Right cardiac atrium (tissue), 5 donors: ENCODE results near the gene ZMYM4. TPM values are rescaled to one million over a fixed set of nuclear protein-coding genes. Genes with fewer than 3 reads are reported as not detected.
A peak's percentile ranks its signal among the peaks of the same experiment; 100 is the strongest.

Experiments used
- ATAC-seq, 2 donors: fragments of 200-7000 bp; cut with Tn5 transposase; one replicate each; pipeline versions ENCODE4 v1.8.0 to v1.9.1; 2020; ENCODE audit warnings: moderate library complexity in 2 of 2, mild to moderate bottlenecking in 1 of 2
- DNase-seq, 3 donors: peaks; one replicate each; pipeline ENCODE4 v3.0.0-alpha.2; 2020
- H3K27ac ChIP-seq: one replicate; pipeline ENCODE4 v1.5.1; 2013; ENCODE audit warnings: mild to moderate bottlenecking, low read length, control low read depth, moderate library complexity
- H3K27me3 ChIP-seq: one replicate; pipeline ENCODE4 v1.6.1; 2013; ENCODE audit not compliant: control insufficient read depth, insufficient read depth
- H3K4me1 ChIP-seq: one replicate; pipeline ENCODE4 v1.6.1; 2013; ENCODE audit warnings: low read length; ENCODE audit not compliant: control insufficient read depth, insufficient read depth
- H3K4me3 ChIP-seq: one replicate; pipeline ENCODE4 v1.5.1; 2013; ENCODE audit warnings: low read length, control low read depth
- H3K9me3 ChIP-seq: one replicate; pipeline ENCODE4 v1.6.1; 2013; ENCODE audit warnings: low read length; ENCODE audit not compliant: control insufficient read depth
- WGBS: extraction: QIAGEN DNeasy Blood & Tissue Kit; methylation state at CpG from one replicate; pipeline ENCODE4 v1.1.7; 2013; 5-methylcytosine and 5-hydroxymethylcytosine counted together
- intact Hi-C, 4 donors: fragments of 100-400 bp; cut with DNase I; formaldehyde crosslinking; loops; one replicate each; pipeline versions ENCODE4 v1.11.0 to v1.14.0; 2022 to 2023
- polyA plus RNA-seq: library from polyadenylated mRNA; stranded (reverse); fragments of 200-250 nt; gene quantifications from one replicate; pipeline ENCODE4 v1.2.3, GENCODE V29; 2013
- total RNA-seq, 4 donors: library from RNA; stranded (reverse); fragmentation: NEBNext Ultra II Directional; extraction: Animal tissue kit (Norgen Biotek cat#: 25700); gene quantifications; one replicate each; pipeline ENCODE4 v1.2.1, GENCODE V29; 2021
- donor health status: healthy with polysubstance abuse.
- donor health status: DM: no; HTN: yes; CAD: no.
- donor health status: DM: no; HTN: no; CAD: no.
- donor health status: DM: no; HTN: yes; CAD: no; lungs with severe emphysema.
- donor health status: DM: yes; HTN: yes; CAD: no.

ZMYM4 gene
- total and polyA plus RNA-seq, 5 donors: 7.4 to 42.9 (median 35.7) TPM

GRCh38 chr1:35278886-35279554, 10.5 kb downstream of the ZMYM4 start:
- no peak for ATAC-seq
- WGBS: 79% methylated on average over 6 of the region's 6 CpGs
- H3K4me1 ChIP-seq: no peaks in the 10 kb centered on the region
- H3K4me3 ChIP-seq: no peak overlapping the region
- no peaks in the 10 kb centered on the region for H3K27me3 ChIP-seq
- H3K9me3 ChIP-seq: no peaks in the 10 kb centered on the region
- intact Hi-C loops: no loop called here
- DNase-seq: no peak
- no peak overlapping the region for H3K27ac ChIP-seq

DNA sequence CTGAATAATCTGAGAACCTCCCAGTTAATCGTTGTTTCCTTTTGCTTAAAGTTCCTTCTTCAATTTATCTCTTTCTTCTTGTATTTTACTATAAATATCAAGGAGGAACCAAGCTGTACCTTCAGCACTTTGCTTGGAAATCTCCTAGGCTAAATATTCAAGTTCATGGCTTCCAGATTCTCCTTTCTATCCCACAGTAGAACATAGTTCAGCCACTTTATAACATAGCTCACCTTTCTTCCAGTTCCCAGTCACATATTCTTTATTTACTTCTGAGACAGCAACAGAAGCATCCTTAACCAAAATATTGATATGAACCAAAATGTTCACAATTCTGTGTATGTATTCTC, 11.0 kb downstream of the ZMYM4 start:
- ATAC-seq (no peak), DNase-seq (no peak)
- Histone ChIP-seq H3K4me1 (no peaks in the 10 kb centered on the region), H3K4me3 (no peak overlapping the region), H3K9me3 (no peaks in the 10 kb centered on the region), H3K27me3 (no peaks in the 10 kb centered on the region), H3K27ac (no peak overlapping the region)
- intact Hi-C loops: no loop called here
- WGBS: 80% methylated on average over 1 of the region's 1 CpG

- WGBS: 98% methylated on average over 1 of the region's 1 CpG
- Histone ChIP-seq H3K4me3 (no peak overlapping the region), H3K9me3 (no peaks in the 10 kb centered on the region), H3K4me1 (no peaks in the 10 kb centered on the region), H3K27ac (no peak overlapping the region), H3K27me3 (no peaks in the 10 kb centered on the region)
- ATAC-seq: no peak
- no peak for DNase-seq
- intact Hi-C loops: loop anchor here in 1 of 4 donors (10.0 kb wide), 1 partner anchor 75 kb away; no protein-coding TSS in a partner anchor
Observed at GRCh38 chr1:35280006-35280405, 11.5 kb downstream of the ZMYM4 start.

- Histone ChIP-seq H3K4me1 (no peaks in the 10 kb centered on the region), H3K4me3 (no peak overlapping the region), H3K9me3 (no peaks in the 10 kb centered on the region), H3K27ac (no peak overlapping the region), H3K27me3 (no peaks in the 10 kb centered on the region)
- intact Hi-C loops: loop anchor here in 1 of 4 donors (10.0 kb wide), 1 partner anchor 77 kb away; no protein-coding TSS in a partner anchor
- ATAC-seq (no peak), DNase-seq (no peak)
- WGBS: 99% methylated on average over 3 of the region's 3 CpGs
Observed at GRCh38 chr1:35281565-35281964, 13.1 kb downstream of the ZMYM4 start.

- intact Hi-C loops: loop anchor here in 1 of 4 donors (10.0 kb wide), 1 partner anchor 77 kb away; no protein-coding TSS in a partner anchor
- ATAC-seq (no peak), DNase-seq (no peak)
- H3K27me3 ChIP-seq: no peaks in the 10 kb centered on the region
- no peaks in the 10 kb centered on the region for H3K9me3 ChIP-seq
- H3K4me3 ChIP-seq: no peak overlapping the region
- H3K4me1 ChIP-seq: no peaks in the 10 kb centered on the region
- H3K27ac ChIP-seq: no peak overlapping the region
Observed at GRCh38 chr1:35282172-35282571, 13.7 kb downstream of the ZMYM4 start.

DNA sequence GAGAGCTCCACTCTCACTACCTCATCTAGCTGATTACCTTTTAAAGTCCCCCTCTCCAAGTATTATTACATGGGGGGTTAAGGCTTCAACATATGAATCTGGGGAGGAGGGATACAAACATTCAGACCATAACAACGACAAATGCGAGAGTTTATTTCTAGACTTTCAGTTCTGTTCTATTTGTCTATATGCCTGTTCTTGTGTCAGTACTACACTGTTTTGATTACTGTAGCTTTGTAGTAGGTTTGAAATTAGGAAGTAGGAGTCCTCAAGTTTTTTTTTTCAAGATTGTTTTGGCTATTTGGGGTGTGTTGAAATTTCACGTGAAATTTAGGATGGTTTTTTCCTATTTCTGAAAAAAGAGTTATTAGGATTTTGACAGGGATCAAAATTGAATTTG, 16.3 kb downstream of the ZMYM4 start:
- H3K4me1 ChIP-seq: no peaks in the 10 kb centered on the region
- ATAC-seq (no peak), DNase-seq (no peak)
- H3K4me3 ChIP-seq: no peak overlapping the region
- H3K27ac ChIP-seq: no peak overlapping the region
- intact Hi-C loops: loop anchor here in 1 of 4 donors (10.0 kb wide), 1 partner anchor 80 kb away; no protein-coding TSS in a partner anchor
- H3K9me3 ChIP-seq: no peaks in the 10 kb centered on the region
- H3K27me3 ChIP-seq: no peaks in the 10 kb centered on the region
- 93% methylated on average over 3 of the region's 3 CpGs for WGBS

- Histone ChIP-seq H3K27ac (no peak overlapping the region), H3K4me3 (no peak overlapping the region), H3K9me3 (no peaks in the 10 kb centered on the region), H3K4me1 (no peaks in the 10 kb centered on the region), H3K27me3 (no peaks in the 10 kb centered on the region)
- intact Hi-C loops: loop anchor here in 1 of 4 donors (10.0 kb wide), 1 partner anchor 81 kb away; no protein-coding TSS in a partner anchor
- DNase-seq (no peak), ATAC-seq (no peak)
- WGBS: 87% methylated on average over 5 of the region's 5 CpGs
Observed at GRCh38 chr1:35285771-35286606, 17.5 kb downstream of the ZMYM4 start.

GRCh38 chr1:35287807-35288640, 19.5 kb downstream of the ZMYM4 start:
- DNase-seq (no peak), ATAC-seq (peak in 1 of 2 donors; percentile 55)
- Histone ChIP-seq H3K27me3 (no peaks in the 10 kb centered on the region), H3K4me1 (no peaks in the 10 kb centered on the region), H3K9me3 (no peaks in the 10 kb centered on the region), H3K4me3 (no peak overlapping the region), H3K27ac (no peak overlapping the region)
- WGBS: 77% methylated on average over 9 of the region's 9 CpGs
- intact Hi-C loops: loop anchor here in 1 of 4 donors (10.0 kb wide), 1 partner anchor 83 kb away; no protein-coding TSS in a partner anchor

DNA sequence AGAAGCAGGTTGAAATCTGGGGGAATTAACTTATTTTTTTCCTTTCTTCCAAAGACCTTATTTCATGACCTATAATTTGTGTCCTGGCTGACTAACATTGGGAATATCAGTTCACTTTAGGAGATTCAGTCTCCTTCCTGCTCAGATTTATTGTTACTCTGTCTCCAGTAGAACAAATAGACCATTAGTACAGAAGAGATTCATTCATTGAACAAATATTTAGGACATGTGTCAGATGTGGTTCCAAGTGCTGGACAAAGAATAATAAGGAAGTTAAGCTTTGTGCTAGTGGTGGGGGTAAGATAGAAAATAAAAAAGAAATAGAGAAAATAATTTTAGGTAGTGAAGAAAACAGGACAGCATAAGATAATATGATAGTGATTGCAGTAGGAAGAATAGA, 20.3 kb downstream of the ZMYM4 start:
- ATAC-seq: no peak
- Histone ChIP-seq H3K9me3 (no peaks in the 10 kb centered on the region), H3K4me1 (no peaks in the 10 kb centered on the region), H3K27me3 (no peaks in the 10 kb centered on the region), H3K4me3 (no peak overlapping the region), H3K27ac (no peak overlapping the region)
- intact Hi-C loops: loop anchor here in 1 of 4 donors (10.0 kb wide), 1 partner anchor 84 kb away; no protein-coding TSS in a partner anchor
- no peak for DNase-seq

- ATAC-seq (no peak), DNase-seq (no peak)
- H3K4me3 ChIP-seq: no peak overlapping the region
- 89% methylated on average over 2 of the region's 2 CpGs for WGBS
- H3K27me3 ChIP-seq: no peaks in the 10 kb centered on the region
- no peak overlapping the region for H3K27ac ChIP-seq
- H3K9me3 ChIP-seq: no peaks in the 10 kb centered on the region
- intact Hi-C loops: loop anchor here in 3 of 4 donors (5.0 to 10.0 kb wide), 2 partner anchors 86 to 88 kb away; no protein-coding TSS in a partner anchor
- no peaks in the 10 kb centered on the region for H3K4me1 ChIP-seq
Observed at GRCh38 chr1:35290452-35290851, 21.9 kb downstream of the ZMYM4 start.
